Superior temporal gyrus (tissue), 1 donor: ENCODE results near the gene HDGF.
"Not testable (repeated sequence)": the region's sequence is repeated elsewhere in the genome, so short reads cannot be mapped to it uniquely, and the experiment has no call there.

ENCODE experiments used
- DNase-seq: peaks from one replicate; pipeline ENCODE4 v3.0.0-alpha.2; 2016; ENCODE audit errors: extremely low spot score

Gene HDGF

GRCh38 chr1:156767101-156767878 is 15.8 kb upstream of the HDGF start, which contains the start of gene PRCC:
Gene PRCC (plus strand): TSS chr1:156767535. CDS start chr1:156767772, 237 bp downstream.
- DNase-seq = peak; percentile 100

DNA sequence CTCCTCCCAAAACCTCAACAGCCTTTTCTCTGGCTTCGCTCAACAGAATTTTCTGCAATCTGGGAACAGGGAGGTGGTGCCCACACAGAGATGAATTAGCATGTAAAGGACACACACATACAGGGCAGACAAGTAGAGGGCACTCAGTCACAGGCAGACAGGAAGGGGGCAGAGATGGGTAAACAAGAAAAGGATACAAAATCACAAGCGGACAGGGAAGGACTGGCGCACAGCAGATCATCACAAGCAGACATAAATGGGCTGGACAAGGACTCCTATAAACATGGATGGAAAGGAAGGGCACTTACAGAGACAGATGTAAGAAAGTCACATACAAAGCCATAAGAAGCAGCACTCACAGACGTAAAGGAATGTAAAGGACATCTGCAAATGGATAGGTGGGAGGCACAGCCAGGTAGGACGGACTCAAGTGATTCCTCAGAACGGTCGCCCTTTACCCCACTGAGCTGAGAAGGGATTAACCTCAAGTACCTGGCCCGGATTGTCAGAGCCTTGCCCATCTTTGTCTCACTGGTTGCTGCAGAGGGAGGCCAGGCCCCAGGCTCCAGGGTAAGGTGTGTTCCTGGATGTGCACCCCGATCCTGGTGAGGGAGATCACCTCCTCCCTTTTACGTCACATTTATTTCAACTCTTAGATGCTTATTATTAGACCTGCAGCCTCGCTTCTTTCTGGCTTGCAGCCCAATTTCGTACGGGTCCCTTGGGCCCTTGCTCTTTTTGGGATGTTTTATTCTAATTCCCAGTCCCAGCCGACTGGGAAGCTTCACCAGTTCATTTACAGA is 15.0 kb upstream of the HDGF start:
- DNase-seq = no peak

DNA sequence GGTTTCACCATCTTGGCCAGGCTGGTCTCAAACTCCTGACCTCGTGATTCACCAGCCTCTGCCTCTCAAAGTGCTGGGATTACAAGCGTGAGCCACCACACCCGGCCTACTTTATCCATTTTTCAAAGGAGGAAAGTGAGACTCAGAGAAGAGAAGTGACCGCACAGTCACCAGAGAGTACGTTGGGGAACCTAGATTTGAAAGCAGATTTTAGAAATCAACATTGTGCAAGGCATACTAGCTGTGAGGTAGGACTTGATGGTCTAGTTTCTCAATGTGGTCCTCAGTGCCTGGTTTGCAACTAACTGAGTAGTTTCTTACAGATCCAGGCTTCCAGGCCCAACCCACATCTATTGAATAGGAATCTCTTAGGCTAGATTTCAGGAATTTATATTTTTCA is 14.2 kb upstream of the HDGF start:
- peak; percentile 11 for DNase-seq

GRCh38 chr1:156765136-156765535 is 13.7 kb upstream of the HDGF start:
- DNase-seq = not testable (repeated sequence)

DNA sequence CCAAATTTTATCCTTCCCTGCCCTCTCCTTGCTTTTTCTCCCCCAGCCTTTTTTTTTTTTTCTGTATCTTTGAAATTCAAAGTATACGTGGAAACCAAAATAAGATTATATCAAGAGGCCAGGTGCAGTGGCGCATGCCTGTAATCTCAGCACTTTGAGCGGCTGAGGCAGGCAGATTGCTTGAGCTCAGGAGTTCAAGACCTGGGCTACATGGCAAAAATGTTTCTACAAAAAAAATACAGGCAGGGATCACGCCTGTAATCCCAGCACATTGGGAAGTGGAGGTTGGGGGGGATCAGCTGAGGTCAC is 9.3 kb upstream of the HDGF start:
- no peak for DNase-seq

GRCh38 chr1:156760092-156760795 is 8.8 kb upstream of the HDGF start:
- no peak for DNase-seq

GRCh38 chr1:156757572-156758253 is 6.2 kb upstream of the HDGF start:
- not testable (repeated sequence) for DNase-seq

DNA sequence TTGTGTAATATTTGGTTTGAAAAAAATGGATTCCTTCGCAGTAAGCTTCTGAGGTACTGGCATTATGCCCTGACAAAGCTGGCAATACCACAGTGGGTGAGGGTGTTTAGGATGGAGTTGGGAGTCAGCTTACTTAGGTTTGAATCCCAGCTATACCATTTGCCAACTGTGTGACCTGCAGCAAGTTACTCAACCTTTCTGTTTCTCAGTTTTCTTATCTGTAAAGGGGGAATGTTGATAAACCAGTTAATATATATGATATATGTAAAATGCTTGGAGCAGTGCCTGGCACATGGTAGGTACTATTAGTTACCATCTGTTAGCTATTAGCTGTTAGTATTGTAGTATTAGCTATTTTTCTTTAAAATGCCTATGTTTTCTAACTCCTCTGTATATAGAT is 4.9 kb upstream of the HDGF start:
- DNase-seq = no peak

DNA sequence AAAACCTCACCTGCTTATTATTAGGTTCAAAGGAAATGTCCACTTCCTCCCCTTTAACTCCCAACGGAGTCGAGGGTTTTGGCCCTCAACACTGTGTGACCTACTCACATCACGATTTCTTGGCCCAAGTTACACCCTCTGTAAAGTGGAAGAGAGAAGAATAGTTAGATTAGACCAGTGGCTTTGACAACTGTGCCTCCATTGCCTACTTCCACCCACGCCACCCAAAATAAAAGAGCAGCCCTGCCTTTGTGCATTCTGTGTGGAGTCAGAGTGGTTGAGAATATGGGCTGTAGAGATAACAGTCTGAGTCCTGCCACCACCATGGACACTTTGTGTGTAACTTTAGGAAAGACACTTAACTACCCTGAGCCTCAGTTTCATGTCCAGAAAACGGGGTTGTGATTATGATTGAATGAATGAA is 4.1 kb upstream of the HDGF start:
- DNase-seq = no peak

GRCh38 chr1:156754219-156754618 is 2.7 kb upstream of the HDGF start:
- DNase-seq = no peak

- no peak for DNase-seq
These were observed 1.5 kb upstream of the HDGF start for GRCh38 chr1:156752843-156753482.

DNA sequence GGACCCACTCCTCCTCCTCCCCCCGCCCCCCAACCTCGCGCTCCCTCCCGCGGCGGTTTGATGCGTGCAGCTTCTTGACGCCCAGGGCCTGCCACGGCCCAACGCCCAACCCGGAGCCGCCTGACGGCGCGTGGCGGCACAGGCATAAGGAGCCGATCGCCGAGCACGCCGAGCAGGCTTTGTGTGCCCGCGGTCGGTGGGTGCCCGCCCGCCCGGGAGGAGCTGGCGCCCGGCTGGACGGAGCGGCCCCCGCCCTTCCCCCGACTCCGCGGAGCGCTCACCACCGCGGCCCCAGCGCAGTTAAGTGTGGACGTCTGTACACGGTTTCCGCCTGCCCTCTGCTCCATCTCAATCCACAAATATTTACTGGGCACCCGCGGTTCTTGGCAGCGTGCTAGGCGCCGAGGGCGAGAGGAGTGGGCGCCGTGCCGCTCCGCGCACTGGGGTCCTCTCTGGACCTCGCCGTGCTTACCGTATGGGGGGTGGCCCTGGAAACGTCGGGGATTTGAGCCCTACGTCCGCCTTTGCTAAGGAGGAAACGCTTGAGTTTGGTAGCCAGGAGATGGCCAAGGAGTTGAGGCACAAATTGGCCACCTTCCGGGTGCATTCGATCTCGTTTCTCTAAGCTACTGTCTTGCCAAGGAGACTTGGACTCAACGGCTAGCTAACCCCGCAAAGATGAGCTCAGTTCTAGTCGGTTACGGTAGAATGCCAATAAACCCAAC is 444 bp upstream of the HDGF start:
- DNase-seq = peak; percentile 93

GRCh38 chr1:156750711-156751450 is 594 bp downstream of the HDGF start:
- peak; percentile 22 for DNase-seq

DNA sequence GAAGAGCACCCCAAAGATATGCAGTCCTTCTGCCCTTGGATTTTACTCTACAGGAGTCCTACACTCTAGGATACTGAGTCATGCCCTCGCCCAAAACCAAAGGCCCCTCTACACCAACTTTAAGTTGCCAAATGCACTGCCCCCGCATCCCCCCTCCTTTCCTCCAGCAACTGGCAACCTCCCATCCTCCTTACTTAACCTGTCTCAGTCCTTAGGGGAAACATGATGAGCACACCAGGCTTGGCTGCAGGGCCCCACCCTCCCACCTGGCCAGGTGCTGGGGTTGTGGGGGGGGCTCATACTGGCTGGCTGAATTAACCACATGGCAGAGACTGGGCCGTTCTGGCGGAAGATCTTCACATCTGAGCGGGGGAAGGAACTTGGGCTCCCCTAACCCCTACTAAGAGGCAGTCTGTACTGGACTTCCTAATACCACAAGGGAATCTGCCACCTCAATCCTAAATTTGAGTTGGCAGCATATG is 1.2 kb downstream of the HDGF start:
- no peak for DNase-seq

- DNase-seq = no peak
These were observed 1.9 kb downstream of the HDGF start for GRCh38 chr1:156749419-156750118.

GRCh38 chr1:156748670-156749418 is 2.6 kb downstream of the HDGF start:
- DNase-seq = peak; percentile 33

- DNase-seq = peak; percentile 13
These were observed 3.5 kb downstream of the HDGF start for GRCh38 chr1:156747742-156748669.
